HG03159 (cell line): ENCODE data around the gene DNAH1.

Experiments used
- ATAC-seq: cut with Tn5 transposase; IDR thresholded peaks from one replicate; pipeline ENCODE4 v1.9.1; 2021; ENCODE audit warnings: mild to moderate bottlenecking, moderate library complexity; ENCODE audit not compliant: unreplicated experiment

DNAH1 gene

GRCh38 chr3:52355526-52355925, 39.4 kb downstream of the DNAH1 start:
- no peak for ATAC-seq

- ATAC-seq, result no peak
Measured at GRCh38 chr3:52356126-52356525, 40.0 kb downstream of the DNAH1 start.

GRCh38 chr3:52357151-52358080, 41.3 kb downstream of the DNAH1 start:
- ATAC-seq, result no peak

- no peak for ATAC-seq
Measured at GRCh38 chr3:52358362-52358940, 42.3 kb downstream of the DNAH1 start.

GRCh38 chr3:52359116-52359855, 43.2 kb downstream of the DNAH1 start:
- ATAC-seq, result no peak

- ATAC-seq, result no peak
Measured at GRCh38 chr3:52361011-52361410, 44.9 kb downstream of the DNAH1 start.

GRCh38 chr3:52361454-52361853, 45.3 kb downstream of the DNAH1 start:
- no peak for ATAC-seq

- no peak for ATAC-seq
Measured at GRCh38 chr3:52361898-52362297, 45.8 kb downstream of the DNAH1 start.

- no peak for ATAC-seq
Measured at GRCh38 chr3:52364322-52365035, 48.4 kb downstream of the DNAH1 start.

GRCh38 chr3:52366527-52366926, 50.4 kb downstream of the DNAH1 start:
- no peak for ATAC-seq

GRCh38 chr3:52367891-52368880, 52.1 kb downstream of the DNAH1 start:
- no peak for ATAC-seq

GRCh38 chr3:52370531-52370930, 54.4 kb downstream of the DNAH1 start:
- no peak for ATAC-seq

- ATAC-seq, result no peak
Measured at GRCh38 chr3:52372822-52373504, 56.8 kb downstream of the DNAH1 start.

- no peak for ATAC-seq
Measured at GRCh38 chr3:52373676-52374075, 57.6 kb downstream of the DNAH1 start.

- no peak for ATAC-seq
Measured at GRCh38 chr3:52374173-52374572, 58.1 kb downstream of the DNAH1 start.

- no peak for ATAC-seq
Measured at GRCh38 chr3:52379610-52380009, 63.5 kb downstream of the DNAH1 start.

- no peak for ATAC-seq
Measured at GRCh38 chr3:52380023-52380422, 63.9 kb downstream of the DNAH1 start.

- no peak for ATAC-seq
Measured at GRCh38 chr3:52381623-52382022, 65.5 kb downstream of the DNAH1 start.

- no peak for ATAC-seq
Measured at GRCh38 chr3:52383446-52383845, 67.3 kb downstream of the DNAH1 start.
